Pancreas (tissue), 10 donors: Measurements from ENCODE around the gene NFIA. TPM values are rescaled to one million over a fixed set of nuclear protein-coding genes. Genes with fewer than 3 reads are reported as not detected.

Experiments used
- ATAC-seq, 4 donors: fragments of 200-7000 bp; cut with Tn5 transposase; one replicate each; pipeline versions ENCODE4 v1.8.0 to v1.9.1; 2020; ENCODE audit warnings: mild to moderate bottlenecking in 4 of 4, moderate library complexity in 4 of 4
- DNase-seq, 6 donors: peaks; one replicate each; pipeline ENCODE4 v3.0.0-alpha.2; 2020
- FAIRE-seq: peaks from 2 replicates; lab custom pipeline; 2012; peaks lifted over from hg19 to GRCh38; lab: Jason Lieb, UNC
- H3K27ac ChIP-seq, 4 donors: fragments of 200-600 bp; sonication (generic); 1 replicate in 3 of 4; 2 replicates in 1 of 4; pipeline versions ENCODE4 v1.5.0 to v1.8.0; 2020
- H3K27me3 ChIP-seq, 4 donors: fragments of 200-600 bp; one replicate each; pipeline ENCODE4 v1.8.0; 2021
- H3K36me3 ChIP-seq, 3 donors: fragments of 200-600 bp; sonication (generic) in 1 of 3; one replicate each; pipeline versions ENCODE4 v1.5.0 to v1.8.0; 2020 to 2021
- H3K4me1 ChIP-seq, 3 donors: fragments of 200-600 bp; one replicate each; pipeline ENCODE4 v1.8.0; 2021
- H3K4me3 ChIP-seq, 4 donors: fragments of 200-600 bp; sonication (generic) in 2 of 4; one replicate each; pipeline versions ENCODE4 v1.5.0 to v1.8.0; 2020 to 2021
- H3K9me3 ChIP-seq, 4 donors: fragments of 200-600 bp; one replicate each; pipeline ENCODE4 v1.8.0; 2021
- WGBS, 2 donors: extraction: QIAGEN DNeasy Blood & Tissue Kit; methylation state at CpG; one replicate each; pipeline ENCODE4 v1.1.7; 2013; 5-methylcytosine and 5-hydroxymethylcytosine counted together
- intact Hi-C, 3 donors: fragments of 100-400 bp; cut with DNase I; formaldehyde crosslinking; loops; one replicate each; pipeline versions ENCODE4 v1.11.1 to v1.14.2; 2022
- polyA plus RNA-seq, 2 donors: library from polyadenylated mRNA; stranded (reverse); fragments of 200-250 nt; gene quantifications; one replicate each; pipeline ENCODE4 v1.2.3, GENCODE V29; 2013
- total RNA-seq, 6 donors: library from RNA; stranded (reverse); fragmentation: NEBNext Ultra II Directional in 4 of 6; extraction: Animal tissue kit (Norgen Biotek cat#: 25700) in 4 of 6; gene quantifications; one replicate each; pipeline versions ENCODE4 v1.2.1 to v1.2.4, GENCODE V29; 2021 to 2023
- TF ChIP-seq, protein P1 (sequence below), 4 donors: fragments of 200-600 bp; sonication (generic) in 3 of 4; IDR thresholded peaks; one replicate each; pipeline versions ENCODE4 v1.5.0 to v1.8.0; 2021; ENCODE audit warnings: antibody characterized with exemption in 4 of 4
- donor health status: healthy with polysubstance abuse.
- donor health status: DM: no; HTN: no; CAD: no; lungs with moderate emphysema.
- donor health status: DM: no; HTN: no; CAD: no.
- donor health status: control.
- donor health status: control.
- donor health status: Bipolar disorder and iron deficiency.
- donor health status: DM: yes; HTN: yes; CAD: no.
- donor health status: DM: no; HTN: no; CAD: no.
- donor health status: DM: no; HTN: no; CAD: no.
- donor health status: DM: yes; HTN: yes; CAD: no.

NFIA gene
- total and polyA plus RNA-seq, 8 donors = 4.9 to 48.1 (median 30.2) TPM

DNA sequence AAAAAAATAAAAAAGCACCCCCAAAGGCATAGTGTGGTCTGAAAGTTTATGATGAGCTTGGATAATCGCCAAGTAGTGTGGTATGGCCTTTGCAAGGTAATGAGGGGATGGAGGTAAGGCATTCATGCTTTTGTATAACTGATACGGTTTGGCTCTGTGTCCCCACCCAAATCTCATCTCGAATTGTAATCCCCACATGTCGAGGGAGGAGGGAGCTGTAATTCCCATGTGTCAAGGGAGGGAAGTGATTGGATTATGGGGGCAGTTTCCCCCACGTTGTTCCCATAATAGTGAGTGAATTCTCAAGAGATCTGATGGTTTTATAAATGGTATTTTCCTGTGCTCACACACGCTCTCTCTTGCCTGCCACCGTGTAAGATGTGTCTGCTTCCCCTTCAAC, 215.5 kb downstream of the NFIA start:
- ATAC-seq = no peak
- Histone ChIP-seq H3K4me1 (peaks cover 24 to 39% (median 37%) of the 10 kb centered on the region in 3 donors), H3K27ac (no peak overlapping the region), H3K27me3 (no peaks in the 10 kb centered on the region), H3K36me3 (no peaks in the 10 kb centered on the region), H3K4me3 (no peak overlapping the region), H3K9me3 (no peaks in the 10 kb centered on the region)
- TF ChIP-seq, protein P1, sequence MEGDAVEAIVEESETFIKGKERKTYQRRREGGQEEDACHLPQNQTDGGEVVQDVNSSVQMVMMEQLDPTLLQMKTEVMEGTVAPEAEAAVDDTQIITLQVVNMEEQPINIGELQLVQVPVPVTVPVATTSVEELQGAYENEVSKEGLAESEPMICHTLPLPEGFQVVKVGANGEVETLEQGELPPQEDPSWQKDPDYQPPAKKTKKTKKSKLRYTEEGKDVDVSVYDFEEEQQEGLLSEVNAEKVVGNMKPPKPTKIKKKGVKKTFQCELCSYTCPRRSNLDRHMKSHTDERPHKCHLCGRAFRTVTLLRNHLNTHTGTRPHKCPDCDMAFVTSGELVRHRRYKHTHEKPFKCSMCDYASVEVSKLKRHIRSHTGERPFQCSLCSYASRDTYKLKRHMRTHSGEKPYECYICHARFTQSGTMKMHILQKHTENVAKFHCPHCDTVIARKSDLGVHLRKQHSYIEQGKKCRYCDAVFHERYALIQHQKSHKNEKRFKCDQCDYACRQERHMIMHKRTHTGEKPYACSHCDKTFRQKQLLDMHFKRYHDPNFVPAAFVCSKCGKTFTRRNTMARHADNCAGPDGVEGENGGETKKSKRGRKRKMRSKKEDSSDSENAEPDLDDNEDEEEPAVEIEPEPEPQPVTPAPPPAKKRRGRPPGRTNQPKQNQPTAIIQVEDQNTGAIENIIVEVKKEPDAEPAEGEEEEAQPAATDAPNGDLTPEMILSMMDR (IDR thresholded peaks at IDR 0.05) = no peak
- intact Hi-C loops = no loop called here
- DNase-seq = no peak
- 93% methylated on average over 7 of the region's 7 CpGs for WGBS, 2 donors
- no peak for FAIRE-seq

DNA sequence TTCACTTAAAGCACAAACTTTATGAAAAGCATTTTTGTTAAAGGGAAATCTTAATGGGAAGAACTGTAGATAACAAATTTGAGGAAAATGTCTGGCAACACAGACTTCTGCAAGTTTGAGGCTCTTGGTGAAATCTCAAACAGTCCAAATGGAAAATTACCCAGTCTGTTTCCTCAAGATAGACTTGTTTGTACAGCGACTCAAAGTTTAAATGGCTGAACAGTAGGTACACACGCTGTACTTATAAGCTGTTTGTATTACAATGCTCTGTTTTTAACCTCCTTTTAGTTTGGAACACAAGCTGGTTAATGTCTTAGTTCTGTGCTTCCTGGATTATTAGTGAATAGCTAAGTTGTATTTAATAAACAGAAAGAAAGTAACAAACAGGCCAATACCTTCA, 217.1 kb downstream of the NFIA start:
- no peak for DNase-seq
- TF ChIP-seq, protein P1 (IDR thresholded peaks at IDR 0.05) = no peak
- 4 to 16% methylated on average over 2 of the region's 2 CpGs for WGBS, 2 donors
- intact Hi-C loops = no loop called here
- peak; percentile 71 to 87 (median 83) for ATAC-seq
- no peak for FAIRE-seq
- no peaks in the 10 kb centered on the region for H3K9me3 ChIP-seq
- H3K4me3 ChIP-seq = no peak overlapping the region
- H3K27ac ChIP-seq = peak overlapping the region; percentile 25 to 72 (median 45)
- H3K27me3 ChIP-seq = no peaks in the 10 kb centered on the region
- H3K4me1 ChIP-seq = peaks cover 24 to 39% (median 37%) of the 10 kb centered on the region in 3 donors
- no peaks in the 10 kb centered on the region for H3K36me3 ChIP-seq

DNA sequence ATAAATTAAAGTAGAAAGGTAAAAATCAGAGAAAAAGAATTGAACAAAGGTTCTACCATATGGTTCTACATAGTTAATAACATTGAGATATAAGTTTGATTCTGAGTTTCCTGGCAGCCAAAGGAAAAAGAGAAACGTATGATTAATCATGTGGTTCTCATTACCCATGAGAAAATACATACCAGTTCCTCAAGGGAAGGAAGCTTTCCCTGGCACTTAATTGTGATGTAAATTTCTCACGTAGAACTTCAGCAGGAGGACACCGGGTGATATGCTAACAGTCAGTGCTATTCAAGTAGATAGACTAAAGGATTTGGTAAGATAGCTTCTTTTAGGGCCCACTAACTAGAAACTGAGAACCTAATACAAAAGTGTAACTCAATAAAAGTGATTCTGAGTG, 218.5 kb downstream of the NFIA start:
- ATAC-seq = no peak

GRCh38 chr1:61301824-61302657, 219.7 kb downstream of the NFIA start:
- peak in 1 of 6 donors; percentile 15 for DNase-seq
- intact Hi-C loops = no loop called here
- TF ChIP-seq, protein P1 (IDR thresholded peaks at IDR 0.05) = no peak
- peak; percentile 67 for FAIRE-seq
- Histone ChIP-seq H3K27me3 (no peaks in the 10 kb centered on the region), H3K9me3 (no peaks in the 10 kb centered on the region), H3K4me1 (peaks cover 24 to 39% (median 37%) of the 10 kb centered on the region in 3 donors), H3K27ac (peak overlapping the region in 3 of 4 donors; percentile 7 to 55 (median 48)), H3K36me3 (no peaks in the 10 kb centered on the region), H3K4me3 (no peak overlapping the region)
- ATAC-seq = peak; percentile 68 to 78 (median 72)
- WGBS, 2 donors = 58 to 65% methylated on average over 4 of the region's 4 CpGs

More for the DNA sequence above, 218.5 kb downstream of the NFIA start:
- no peaks in the 10 kb centered on the region for H3K27me3 ChIP-seq
- FAIRE-seq = no peak
- intact Hi-C loops = no loop called here
- WGBS, 2 donors = 46 to 55% methylated on average over 3 of the region's 3 CpGs
- TF ChIP-seq, protein P1 (IDR thresholded peaks at IDR 0.05) = no peak
- DNase-seq = no peak
- H3K36me3 ChIP-seq = no peaks in the 10 kb centered on the region
- H3K27ac ChIP-seq = peak overlapping the region in 2 of 4 donors; percentile 48 to 55
- peaks cover 24 to 39% (median 37%) of the 10 kb centered on the region in 3 donors for H3K4me1 ChIP-seq
- no peaks in the 10 kb centered on the region for H3K9me3 ChIP-seq
- H3K4me3 ChIP-seq = no peak overlapping the region
